Lower leg skin (tissue), 4 donors: Measurements from ENCODE around the gene RRP36. TPM values are rescaled to one million over a fixed set of nuclear protein-coding genes. Genes with fewer than 3 reads are reported as not detected.

Source experiments
- DNase-seq, 2 donors: peaks; one replicate each; pipeline ENCODE4 v3.0.0-alpha.2; 2019; ENCODE audit warnings: low spot score in 2 of 2
- H3K4me3 ChIP-seq: fragments of 200-600 bp; sonication (generic); 2 replicates; pipeline ENCODE4 v1.5.1; 2017; ENCODE audit warnings: mild to moderate bottlenecking, low read depth; ENCODE audit not compliant: poor library complexity, severe bottlenecking
- POLR2A ChIP-seq, 2 donors: fragments of 450-650 bp; IDR thresholded peaks; one replicate each; pipeline ENCODE4 v1.6.1; 2016 to 2017; ENCODE audit warnings: antibody characterized with exemption in 2 of 2, mild to moderate bottlenecking in 1 of 2, moderate library complexity in 1 of 2
- WGBS, 2 donors: methylation state at CpG; one replicate each; pipeline ENCODE4 v1.1.5; 2018; 5-methylcytosine and 5-hydroxymethylcytosine counted together
- intact Hi-C: fragments of 100-400 bp; cut with DNase I; formaldehyde crosslinking; loops from one replicate; pipeline ENCODE4 v1.15.0; 2023; ENCODE audit warnings: low total_unique reads
- total RNA-seq, 4 donors: library from RNA; depleted of rRNA; stranded (reverse); fragments of >200 nt; gene quantifications; one replicate each; pipeline ENCODE4 v1.1.0, GENCODE V29; 2016
- TF ChIP-seq, protein P1 (sequence below), 3 donors: fragments of 450-650 bp; IDR thresholded peaks; one replicate each; pipeline ENCODE4 v1.5.1; 2016; ENCODE audit warnings: antibody characterized with exemption in 3 of 3, mild to moderate bottlenecking in 3 of 3, moderate library complexity in 2 of 3

RRP36 gene
- total RNA-seq, 4 donors from 2014 or later = 38.5 to 61.9 (median 56.7) TPM

GRCh38 chr6:42978839-42979522 is 42.4 kb upstream of the RRP36 start, which contains the start of gene PEX6:
Gene PEX6 (minus strand): TSS chr6:42979181. CDS start chr6:42979150, 31 bp downstream.
- H3K4me3 ChIP-seq = peak within 1 kb of the TSS; percentile 81
- WGBS, 2 donors = 1% methylated on average over 25 to 34 of the region's 59 CpGs
- peak; percentile 59 to 97 for DNase-seq
- intact Hi-C loops = no loop called here
- peak in 1 of 2 donors; percentile 5 for TF ChIP-seq POLR2A (IDR thresholded peaks at IDR 0.05)
- TF ChIP-seq, protein P1, sequence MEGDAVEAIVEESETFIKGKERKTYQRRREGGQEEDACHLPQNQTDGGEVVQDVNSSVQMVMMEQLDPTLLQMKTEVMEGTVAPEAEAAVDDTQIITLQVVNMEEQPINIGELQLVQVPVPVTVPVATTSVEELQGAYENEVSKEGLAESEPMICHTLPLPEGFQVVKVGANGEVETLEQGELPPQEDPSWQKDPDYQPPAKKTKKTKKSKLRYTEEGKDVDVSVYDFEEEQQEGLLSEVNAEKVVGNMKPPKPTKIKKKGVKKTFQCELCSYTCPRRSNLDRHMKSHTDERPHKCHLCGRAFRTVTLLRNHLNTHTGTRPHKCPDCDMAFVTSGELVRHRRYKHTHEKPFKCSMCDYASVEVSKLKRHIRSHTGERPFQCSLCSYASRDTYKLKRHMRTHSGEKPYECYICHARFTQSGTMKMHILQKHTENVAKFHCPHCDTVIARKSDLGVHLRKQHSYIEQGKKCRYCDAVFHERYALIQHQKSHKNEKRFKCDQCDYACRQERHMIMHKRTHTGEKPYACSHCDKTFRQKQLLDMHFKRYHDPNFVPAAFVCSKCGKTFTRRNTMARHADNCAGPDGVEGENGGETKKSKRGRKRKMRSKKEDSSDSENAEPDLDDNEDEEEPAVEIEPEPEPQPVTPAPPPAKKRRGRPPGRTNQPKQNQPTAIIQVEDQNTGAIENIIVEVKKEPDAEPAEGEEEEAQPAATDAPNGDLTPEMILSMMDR (IDR thresholded peaks at IDR 0.05) = no peak

DNA sequence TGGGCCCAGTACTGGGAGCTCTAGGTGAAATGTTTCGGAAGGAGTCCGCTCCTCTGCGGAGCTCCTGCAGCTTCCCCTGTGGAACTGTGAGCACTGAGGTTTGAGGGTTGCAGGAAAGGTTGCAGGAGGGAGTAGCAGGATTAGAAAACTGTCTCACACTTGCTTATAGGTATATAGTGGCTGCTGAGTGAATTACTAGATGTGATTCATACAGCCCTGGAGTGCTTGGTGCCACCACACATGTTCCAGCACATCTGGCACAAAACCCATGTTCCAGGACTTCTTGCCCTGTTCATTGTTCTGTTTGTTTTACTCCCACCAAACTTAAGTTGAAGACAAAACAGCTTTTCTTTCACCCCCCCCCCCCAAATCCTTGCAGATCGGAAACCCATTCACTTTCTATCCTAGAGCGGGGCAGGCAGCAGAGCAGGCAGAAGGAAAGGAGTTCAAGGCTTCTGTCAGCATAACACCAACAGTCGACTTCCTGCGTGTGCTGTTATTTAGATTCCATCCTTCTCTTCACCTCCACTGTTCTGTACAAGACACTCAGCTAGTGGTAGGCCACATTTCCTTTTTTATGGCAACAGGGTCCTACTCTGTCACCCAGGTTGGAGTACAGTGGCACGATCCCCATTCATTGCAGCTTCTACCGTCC is 41.8 kb upstream of the RRP36 start:
- TF ChIP-seq, protein P1 (IDR thresholded peaks at IDR 0.05) = no peak
- no peak for TF ChIP-seq POLR2A (IDR thresholded peaks at IDR 0.05)
- intact Hi-C loops = no loop called here
- H3K4me3 ChIP-seq = peak overlapping the region; percentile 81
- 36% methylated on average over 9 of the region's 9 CpGs for WGBS, 2 donors
- DNase-seq = no peak

DNA sequence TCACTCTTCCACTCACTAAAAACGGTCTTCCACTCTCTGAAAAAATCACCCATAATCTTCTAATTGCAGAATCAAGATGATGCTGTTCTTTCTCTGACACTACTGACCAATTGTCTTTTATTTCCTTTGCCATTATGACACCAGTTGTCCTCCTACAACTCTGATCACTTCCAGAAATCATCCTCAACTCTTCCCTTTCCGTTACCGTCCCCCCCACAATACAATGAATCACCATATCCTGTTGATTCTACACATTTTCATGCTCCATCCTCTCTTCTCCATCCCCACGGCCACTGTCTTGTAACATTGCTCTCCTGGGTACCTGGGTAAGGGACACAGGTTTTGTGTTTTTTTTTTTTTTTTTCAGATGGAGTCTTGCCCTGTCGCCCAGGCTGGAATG is 39.6 kb upstream of the RRP36 start:
- TF ChIP-seq, protein P1 (IDR thresholded peaks at IDR 0.05) = no peak
- TF ChIP-seq POLR2A (IDR thresholded peaks at IDR 0.05) = no peak
- intact Hi-C loops = no loop called here
- H3K4me3 ChIP-seq = no peak overlapping the region
- no peak for DNase-seq
- WGBS, 2 donors = 87% methylated on average over 5 of the region's 5 CpGs

DNA sequence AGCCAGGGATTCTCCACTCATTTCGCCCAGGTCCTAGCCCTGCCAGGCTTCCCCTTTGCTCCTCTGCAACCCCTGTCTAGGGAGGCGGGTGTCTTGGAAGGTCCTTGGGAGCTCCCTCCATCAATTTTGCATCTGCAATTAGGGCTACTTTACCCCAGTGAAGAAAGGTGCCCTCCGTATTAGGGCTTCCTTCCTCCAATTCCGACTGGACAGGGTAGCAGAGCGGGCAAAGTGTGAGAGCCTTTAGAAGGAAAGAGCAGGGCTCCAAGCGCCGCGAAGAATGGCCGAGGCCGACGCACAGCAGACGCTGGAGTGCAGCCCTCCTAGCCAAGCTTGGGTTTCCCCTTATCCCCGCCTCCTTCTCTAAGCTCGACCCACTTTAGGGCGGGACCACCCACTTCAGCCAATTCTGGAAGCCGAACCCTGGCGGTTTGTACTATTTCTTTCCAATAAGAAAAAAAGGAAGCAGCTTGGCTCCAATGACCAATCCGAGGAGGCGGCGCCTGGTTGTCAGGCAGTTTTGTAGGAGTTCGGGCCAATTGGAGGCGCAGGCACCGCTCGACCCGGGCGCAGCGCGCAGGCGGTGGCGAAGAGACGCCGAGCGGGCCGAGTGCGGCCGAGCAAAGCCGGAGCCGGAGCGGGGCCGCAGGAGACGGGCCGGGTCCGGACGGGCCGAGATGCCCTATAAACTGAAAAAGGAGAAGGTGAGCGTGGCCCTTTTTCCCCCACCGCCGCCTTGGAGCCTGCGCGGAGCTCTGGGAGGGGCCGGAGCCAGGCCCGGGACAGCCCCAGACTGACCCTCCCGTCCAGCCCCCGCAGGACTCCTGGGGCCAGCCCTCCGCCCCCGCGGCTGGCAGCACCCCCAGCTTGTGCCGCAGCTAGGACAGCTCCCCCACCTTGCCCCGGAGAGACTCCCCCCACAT is 37.2 kb upstream of the RRP36 start, which contains the start of gene PPP2R5D:
PPP2R5D (plus strand) TSS at position 570 of the 923 bp plus-strand sequence; CDS start at position 678, 108 bp downstream.
- H3K4me3 ChIP-seq = peak within 1 kb of the TSS; percentile 64
- WGBS, 2 donors = 0 to 1% methylated on average over 59 of the region's 59 CpGs
- DNase-seq = peak; percentile 99 to 100
- no peak for TF ChIP-seq POLR2A (IDR thresholded peaks at IDR 0.05)
- TF ChIP-seq, protein P1 (IDR thresholded peaks at IDR 0.05) = no peak
- intact Hi-C loops = no loop called here

DNA sequence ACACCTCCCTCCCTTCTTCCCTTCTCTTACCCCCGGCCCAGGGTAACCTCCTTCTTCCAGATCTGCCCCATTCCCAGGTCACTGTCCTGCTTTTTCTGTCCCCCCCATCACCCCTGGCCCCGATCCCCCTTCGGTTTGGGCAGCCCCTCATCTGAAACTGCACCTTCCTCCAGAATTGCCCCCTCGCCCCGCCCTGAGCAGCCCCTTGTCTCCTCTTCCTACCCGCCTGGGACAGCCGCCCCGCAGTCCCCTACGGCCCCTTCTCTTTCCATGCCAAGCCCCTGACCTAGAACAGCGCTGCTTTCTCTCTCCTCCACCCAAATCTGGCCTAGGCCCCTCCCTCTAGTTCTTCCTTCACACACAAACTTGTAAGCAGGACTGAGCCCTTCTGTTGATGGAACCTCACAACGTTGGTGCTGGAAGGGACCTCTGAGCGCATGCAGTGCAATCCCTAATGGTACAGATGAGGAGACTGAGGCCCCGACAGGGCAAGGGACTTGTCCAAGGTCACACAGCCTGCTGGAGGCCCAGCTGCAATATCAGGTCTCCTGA is 36.4 kb upstream of the RRP36 start:
- 4 to 9% methylated on average over 13 of the region's 13 CpGs for WGBS, 2 donors
- TF ChIP-seq, protein P1 (IDR thresholded peaks at IDR 0.05) = no peak
- TF ChIP-seq POLR2A (IDR thresholded peaks at IDR 0.05) = no peak
- H3K4me3 ChIP-seq = peak overlapping the region; percentile 64
- no peak for DNase-seq
- intact Hi-C loops = no loop called here
